Vagina (tissue), 2 donors: ENCODE results near the gene NSUN7.

Experiments
- POLR2A ChIP-seq, 2 donors: fragments of 450-650 bp; IDR thresholded peaks; one replicate each; pipeline ENCODE4 v1.6.1; 2017; ENCODE audit warnings: antibody characterized with exemption in 2 of 2, mild to moderate bottlenecking in 2 of 2, moderate library complexity in 2 of 2
- TF ChIP-seq, protein P1 (sequence below), 3 experiments: fragments of 450-650 bp in 2 of 3; fragments of 200-600 bp in 1 of 3; sonication (generic) in 1 of 3; IDR thresholded peaks; one replicate each; pipeline ENCODE4 v1.5.1; 2017 to 2019; ENCODE audit warnings: antibody characterized with exemption in 3 of 3, mild to moderate bottlenecking in 2 of 3, moderate library complexity in 2 of 3

DNA sequence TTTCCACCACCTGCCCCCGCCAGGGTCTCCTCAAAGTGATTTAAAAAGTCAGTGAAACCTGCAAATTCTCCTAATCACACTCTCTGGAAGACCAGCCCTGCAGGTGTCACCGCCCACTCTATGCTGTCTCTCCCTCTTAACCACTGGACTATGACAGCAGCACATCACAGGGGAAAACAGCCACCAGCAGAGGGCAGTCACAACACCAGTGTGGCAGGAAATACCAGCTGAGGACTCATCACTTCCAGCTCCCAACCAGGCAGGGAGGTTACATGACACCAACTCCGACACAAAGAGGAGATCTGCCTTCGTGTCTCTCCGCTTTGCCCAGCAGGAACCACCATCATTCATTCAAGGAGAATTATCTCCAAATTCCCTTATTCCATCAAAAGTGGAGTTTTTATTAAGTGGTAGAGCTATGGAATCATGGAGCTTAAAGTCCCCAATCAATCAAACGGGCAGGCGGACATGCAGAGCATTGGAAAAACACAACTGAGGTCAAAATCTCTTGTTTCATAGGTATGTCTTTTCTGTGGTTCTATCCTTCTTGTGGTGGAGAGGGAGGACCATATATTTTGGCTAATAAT, 91.3 kb downstream of the NSUN7 start:
- TF ChIP-seq POLR2A (IDR thresholded peaks at IDR 0.05) = no peak
- TF ChIP-seq, protein P1, sequence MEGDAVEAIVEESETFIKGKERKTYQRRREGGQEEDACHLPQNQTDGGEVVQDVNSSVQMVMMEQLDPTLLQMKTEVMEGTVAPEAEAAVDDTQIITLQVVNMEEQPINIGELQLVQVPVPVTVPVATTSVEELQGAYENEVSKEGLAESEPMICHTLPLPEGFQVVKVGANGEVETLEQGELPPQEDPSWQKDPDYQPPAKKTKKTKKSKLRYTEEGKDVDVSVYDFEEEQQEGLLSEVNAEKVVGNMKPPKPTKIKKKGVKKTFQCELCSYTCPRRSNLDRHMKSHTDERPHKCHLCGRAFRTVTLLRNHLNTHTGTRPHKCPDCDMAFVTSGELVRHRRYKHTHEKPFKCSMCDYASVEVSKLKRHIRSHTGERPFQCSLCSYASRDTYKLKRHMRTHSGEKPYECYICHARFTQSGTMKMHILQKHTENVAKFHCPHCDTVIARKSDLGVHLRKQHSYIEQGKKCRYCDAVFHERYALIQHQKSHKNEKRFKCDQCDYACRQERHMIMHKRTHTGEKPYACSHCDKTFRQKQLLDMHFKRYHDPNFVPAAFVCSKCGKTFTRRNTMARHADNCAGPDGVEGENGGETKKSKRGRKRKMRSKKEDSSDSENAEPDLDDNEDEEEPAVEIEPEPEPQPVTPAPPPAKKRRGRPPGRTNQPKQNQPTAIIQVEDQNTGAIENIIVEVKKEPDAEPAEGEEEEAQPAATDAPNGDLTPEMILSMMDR (IDR thresholded peaks at IDR 0.05) = peak; percentile 17 to 32 (median 25)
